Astrocyte of the cerebellum (primary cell): ENCODE measurements around the gene PRKAR2A.
"Not testable (repeated sequence)": the region's sequence is repeated elsewhere in the genome, so short reads cannot be mapped to it uniquely, and the experiment has no call there.

Experiments
- DNase-seq: peaks from one replicate; pipeline ENCODE4 v3.0.0-alpha.2; 2011; ENCODE audit warnings: low read depth
- H3K4me3 ChIP-seq: 2 replicates; pipeline ENCODE4 v1.5.1; 2011; ENCODE audit warnings: mild to moderate bottlenecking, low read depth, low read length, moderate library complexity
- in situ Hi-C: cut with HindIII; loops from 2 replicates; pipeline ENCODE4 v1.10.0; 2017; ENCODE audit warnings: low sequenced_read_pairs
- TF ChIP-seq, protein P1 (sequence below): IDR thresholded peaks from 2 replicates; pipeline ENCODE4 v1.5.1; 2012; ENCODE audit warnings: low read length, low read depth, moderate library complexity, mild to moderate bottlenecking; ENCODE audit errors: missing control alignments

Gene PRKAR2A

DNA sequence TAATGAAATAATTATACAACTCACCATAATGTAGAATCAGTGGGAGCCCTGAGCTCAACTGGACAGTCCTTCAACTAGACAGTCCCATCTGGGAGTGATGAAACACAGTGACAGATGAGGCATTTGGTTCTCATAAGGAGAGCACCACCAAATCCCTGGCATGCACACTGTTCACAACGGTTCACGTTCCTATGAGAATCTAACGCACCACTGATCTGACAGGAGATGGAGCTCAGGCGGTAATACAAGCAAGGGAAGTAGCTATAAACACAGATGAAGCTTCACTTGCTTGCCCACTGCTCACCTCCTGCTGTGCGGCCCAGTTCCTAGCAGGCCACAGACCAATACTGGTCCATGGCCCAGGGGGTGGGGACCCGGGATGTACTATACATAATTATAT, 17.0 kb downstream of the PRKAR2A start:
- in situ Hi-C loops, result no loop called here
- no peak overlapping the region for H3K4me3 ChIP-seq
- TF ChIP-seq, protein P1, sequence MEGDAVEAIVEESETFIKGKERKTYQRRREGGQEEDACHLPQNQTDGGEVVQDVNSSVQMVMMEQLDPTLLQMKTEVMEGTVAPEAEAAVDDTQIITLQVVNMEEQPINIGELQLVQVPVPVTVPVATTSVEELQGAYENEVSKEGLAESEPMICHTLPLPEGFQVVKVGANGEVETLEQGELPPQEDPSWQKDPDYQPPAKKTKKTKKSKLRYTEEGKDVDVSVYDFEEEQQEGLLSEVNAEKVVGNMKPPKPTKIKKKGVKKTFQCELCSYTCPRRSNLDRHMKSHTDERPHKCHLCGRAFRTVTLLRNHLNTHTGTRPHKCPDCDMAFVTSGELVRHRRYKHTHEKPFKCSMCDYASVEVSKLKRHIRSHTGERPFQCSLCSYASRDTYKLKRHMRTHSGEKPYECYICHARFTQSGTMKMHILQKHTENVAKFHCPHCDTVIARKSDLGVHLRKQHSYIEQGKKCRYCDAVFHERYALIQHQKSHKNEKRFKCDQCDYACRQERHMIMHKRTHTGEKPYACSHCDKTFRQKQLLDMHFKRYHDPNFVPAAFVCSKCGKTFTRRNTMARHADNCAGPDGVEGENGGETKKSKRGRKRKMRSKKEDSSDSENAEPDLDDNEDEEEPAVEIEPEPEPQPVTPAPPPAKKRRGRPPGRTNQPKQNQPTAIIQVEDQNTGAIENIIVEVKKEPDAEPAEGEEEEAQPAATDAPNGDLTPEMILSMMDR, result no peak
- DNase-seq, result no peak

DNA sequence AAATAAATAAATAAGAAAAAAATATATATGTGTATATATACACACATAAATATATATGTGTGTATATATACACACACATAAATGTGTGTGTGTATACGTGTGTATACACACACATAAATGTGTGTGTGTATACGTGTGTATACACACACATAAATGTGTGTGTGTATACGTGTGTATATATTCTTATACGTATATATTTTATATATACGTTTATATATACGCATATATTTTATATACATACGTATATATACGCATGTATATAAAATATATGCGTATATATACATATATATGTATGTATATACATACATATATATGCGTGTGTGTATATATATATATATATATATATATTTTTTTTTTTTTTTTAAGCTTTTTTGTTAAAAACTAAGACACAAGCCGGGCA, 18.1 kb downstream of the PRKAR2A start:
- DNase-seq, in situ Hi-C loops, H3K4me3 ChIP-seq: not testable (repeated sequence)

DNA sequence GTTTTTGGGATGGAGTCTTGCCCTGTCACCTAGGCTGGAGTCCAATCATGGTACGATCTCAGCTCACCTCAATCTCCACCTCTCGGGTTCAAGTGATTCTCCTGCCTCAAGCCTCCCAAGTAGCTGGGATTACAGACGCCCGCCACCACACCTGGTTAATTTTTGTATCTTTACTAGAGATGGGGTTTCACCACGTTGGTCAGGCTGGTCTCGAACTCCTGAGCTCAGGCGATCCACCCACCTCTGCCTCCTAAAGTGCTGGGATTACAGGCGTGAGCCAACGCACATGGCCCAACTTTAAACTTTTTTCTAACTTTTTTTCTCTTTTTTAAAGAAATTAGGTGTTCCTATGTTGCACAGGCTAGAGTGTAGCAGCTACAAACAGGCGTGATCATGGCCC, 19.8 kb downstream of the PRKAR2A start:
- H3K4me3 ChIP-seq, in situ Hi-C loops, DNase-seq: not testable (repeated sequence)

DNA sequence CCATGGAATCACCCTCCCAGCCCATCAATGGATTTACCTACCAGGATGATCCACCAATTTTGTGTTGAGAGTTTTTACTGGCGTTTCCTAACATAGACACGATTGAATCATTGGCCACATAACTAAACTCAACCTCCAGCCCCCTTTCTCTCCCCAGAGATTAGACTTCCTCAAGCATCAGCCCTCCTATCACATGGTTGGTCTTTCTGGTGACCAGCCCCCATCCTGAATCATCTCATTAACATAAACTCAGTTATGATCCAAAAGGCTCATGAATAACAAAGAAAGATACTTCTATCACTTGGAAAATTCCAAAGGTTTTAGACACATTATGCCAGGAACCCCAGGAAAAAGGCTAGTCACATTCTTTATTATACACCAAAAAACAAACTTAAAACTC, 21.2 kb downstream of the PRKAR2A start:
- in situ Hi-C loops, result no loop called here
- no peak overlapping the region for H3K4me3 ChIP-seq
- TF ChIP-seq, protein P1, result no peak
- peak; percentile 91 for DNase-seq

DNA sequence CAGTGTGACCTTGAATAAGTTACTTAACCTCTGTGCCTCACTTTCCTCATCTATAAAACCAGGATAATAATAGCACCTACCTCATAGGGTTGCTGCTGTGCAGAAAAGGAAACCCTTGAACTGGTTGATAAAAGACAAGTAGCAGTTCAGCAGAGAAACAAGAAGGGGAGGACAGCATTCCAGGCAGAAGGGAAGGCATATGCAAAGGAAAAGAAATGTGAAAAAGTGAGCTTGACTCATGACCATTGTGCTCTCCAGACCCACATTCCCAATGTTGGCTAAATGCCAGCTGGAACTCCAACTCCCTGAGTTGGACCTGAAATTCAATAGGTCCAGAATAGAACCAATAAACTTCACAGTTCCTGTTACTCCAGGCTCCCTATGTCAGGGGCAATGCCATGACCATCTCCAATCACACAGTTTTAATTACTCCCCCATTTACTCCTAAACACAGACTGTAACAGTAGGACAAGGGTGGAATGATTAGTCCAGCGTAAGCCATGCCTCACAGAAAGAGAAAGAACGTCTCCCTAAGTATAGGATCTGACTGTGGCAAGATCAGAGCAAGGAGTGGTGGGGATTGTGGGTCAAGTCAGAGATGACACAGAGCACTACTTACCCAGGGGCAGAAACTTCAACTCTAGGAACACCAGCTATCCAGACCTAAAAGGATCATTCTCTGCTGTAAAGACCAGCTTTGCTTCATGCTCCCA, 26.9 kb downstream of the PRKAR2A start:
- TF ChIP-seq, protein P1, result no peak
- in situ Hi-C loops, result no loop called here
- H3K4me3 ChIP-seq, result no peak overlapping the region
- DNase-seq, result peak; percentile 41

DNA sequence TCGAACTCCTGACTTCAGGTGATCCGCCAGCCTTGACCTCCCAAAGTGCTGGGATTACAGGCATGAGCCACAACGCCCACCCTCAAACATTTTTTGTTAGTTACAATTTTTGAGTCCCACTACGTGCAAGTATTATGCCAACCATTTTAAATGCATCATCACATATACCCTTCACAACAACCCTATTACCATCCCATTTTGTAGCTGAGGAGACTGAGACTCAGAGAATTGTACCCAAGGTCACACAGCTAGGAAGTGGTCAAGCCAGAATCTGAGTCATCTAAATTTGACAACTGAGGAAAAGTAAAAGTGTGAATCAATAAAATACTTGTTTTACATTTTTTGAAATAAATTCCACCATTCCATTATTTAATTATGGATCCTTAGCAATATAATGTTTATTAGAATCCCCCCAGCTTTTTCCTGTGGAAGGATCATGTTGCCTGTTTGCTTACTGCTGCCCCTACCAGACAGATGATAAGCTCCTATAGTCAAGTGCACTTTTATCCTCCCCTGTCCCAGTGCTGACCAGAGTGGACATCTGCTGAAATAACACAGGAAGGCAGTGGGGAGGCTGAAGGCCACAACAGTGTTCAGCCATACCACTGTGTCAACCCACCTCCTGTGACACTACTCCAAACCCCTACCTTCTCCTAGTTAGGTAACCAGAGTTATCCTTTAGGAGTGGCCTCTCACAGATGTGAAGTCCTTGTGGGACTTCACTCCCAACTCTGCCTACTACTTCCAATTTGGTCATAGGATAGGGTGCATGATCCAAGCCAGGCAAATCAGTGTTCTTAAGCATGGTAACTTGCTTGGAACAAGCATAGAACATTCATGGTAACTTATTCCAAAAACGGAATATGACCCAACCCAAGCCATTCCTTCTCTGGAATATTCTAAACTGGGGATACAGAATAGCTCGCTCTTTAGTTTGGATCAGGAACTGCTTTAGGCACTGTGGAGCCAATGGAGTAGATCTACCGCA, 28.1 kb downstream of the PRKAR2A start:
- no peak for DNase-seq
- TF ChIP-seq, protein P1, result no peak
- in situ Hi-C loops, result no loop called here
- no peak overlapping the region for H3K4me3 ChIP-seq

DNA sequence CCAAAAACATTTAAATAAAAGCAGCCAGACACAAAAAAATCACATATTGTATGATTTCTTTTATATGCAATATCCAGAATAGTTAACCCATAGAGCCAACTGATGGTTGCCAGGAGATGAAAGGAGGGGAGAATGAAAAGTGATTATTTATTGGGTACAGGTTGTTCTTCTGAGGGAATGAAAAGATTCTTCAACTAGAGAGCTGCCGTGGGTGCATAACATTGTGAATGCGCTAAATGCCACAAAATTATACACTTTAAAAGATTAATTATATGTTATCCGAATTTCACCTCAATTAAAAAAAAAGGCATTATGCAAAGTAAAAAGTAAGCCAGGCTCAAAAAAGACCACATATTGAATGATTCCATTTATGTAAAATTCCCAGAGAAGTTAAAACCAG, 36.1 kb downstream of the PRKAR2A start:
- no peak overlapping the region for H3K4me3 ChIP-seq
- TF ChIP-seq, protein P1, result no peak
- in situ Hi-C loops, result no loop called here
- no peak for DNase-seq
